T-helper 1 cell treated with Interleukin-12 subunit alpha and Interleukin-12 subunit beta and Interleukin-4 antibody, amounts not matched to agents 30 μg/mL and 1 μg/mL, for 36 hours (primary cell): ENCODE results near the gene CCDC144A.
"Not testable (repeated sequence)": the region's sequence is repeated elsewhere in the genome, so short reads cannot be mapped to it uniquely, and the experiment has no call there.

ENCODE experiments used
- H3K27ac Mint-ChIP-seq: one replicate; pipeline ENCODE4 v1.8.0; 2021; ENCODE audit warnings: mild to moderate bottlenecking, mixed read lengths
- H3K27me3 Mint-ChIP-seq: one replicate; pipeline ENCODE4 v1.8.0; 2021; ENCODE audit warnings: low read depth, mixed read lengths
- H3K36me3 Mint-ChIP-seq: one replicate; pipeline ENCODE4 v1.8.0; 2021; ENCODE audit warnings: low read depth, mixed read lengths
- H3K4me1 Mint-ChIP-seq: one replicate; pipeline ENCODE4 v1.8.0; 2021; ENCODE audit warnings: low read depth, mixed read lengths
- H3K4me3 Mint-ChIP-seq: one replicate; pipeline ENCODE4 v1.8.0; 2021; ENCODE audit warnings: mild to moderate bottlenecking, moderate library complexity, mixed read lengths
- H3K9me3 Mint-ChIP-seq: one replicate; pipeline ENCODE4 v1.8.0; 2021; ENCODE audit warnings: mixed read lengths

Gene CCDC144A

GRCh38 chr17:16788889-16789536 lies 99.0 kb downstream of the CCDC144A start:
- not testable (repeated sequence) for H3K4me1 Mint-ChIP-seq, H3K27me3 Mint-ChIP-seq, H3K36me3 Mint-ChIP-seq, H3K27ac Mint-ChIP-seq, H3K4me3 Mint-ChIP-seq, H3K9me3 Mint-ChIP-seq

GRCh38 chr17:16789622-16790021 lies 99.6 kb downstream of the CCDC144A start:
- H3K36me3 Mint-ChIP-seq, H3K9me3 Mint-ChIP-seq, H3K4me1 Mint-ChIP-seq, H3K27me3 Mint-ChIP-seq, H3K27ac Mint-ChIP-seq, H3K4me3 Mint-ChIP-seq: not testable (repeated sequence)

- H3K27ac Mint-ChIP-seq, H3K4me1 Mint-ChIP-seq, H3K27me3 Mint-ChIP-seq, H3K9me3 Mint-ChIP-seq, H3K36me3 Mint-ChIP-seq, H3K4me3 Mint-ChIP-seq: not testable (repeated sequence)
These were observed 100.4 kb downstream of the CCDC144A start for GRCh38 chr17:16790313-16790871.

- not testable (repeated sequence) for H3K4me3 Mint-ChIP-seq, H3K9me3 Mint-ChIP-seq, H3K27me3 Mint-ChIP-seq, H3K36me3 Mint-ChIP-seq, H3K4me1 Mint-ChIP-seq, H3K27ac Mint-ChIP-seq
These were observed 104.2 kb downstream of the CCDC144A start for GRCh38 chr17:16794215-16794614.

- H3K27ac Mint-ChIP-seq, H3K36me3 Mint-ChIP-seq, H3K4me3 Mint-ChIP-seq, H3K27me3 Mint-ChIP-seq, H3K4me1 Mint-ChIP-seq, H3K9me3 Mint-ChIP-seq: not testable (repeated sequence)
These were observed 105.9 kb downstream of the CCDC144A start for GRCh38 chr17:16795894-16796293.

- H3K27me3 Mint-ChIP-seq, H3K4me3 Mint-ChIP-seq, H3K36me3 Mint-ChIP-seq, H3K27ac Mint-ChIP-seq, H3K9me3 Mint-ChIP-seq, H3K4me1 Mint-ChIP-seq: not testable (repeated sequence)
These were observed 114.8 kb downstream of the CCDC144A start for GRCh38 chr17:16804851-16805250.

- H3K9me3 Mint-ChIP-seq, H3K4me1 Mint-ChIP-seq, H3K36me3 Mint-ChIP-seq: not testable (repeated sequence)
These were observed 116.6 kb downstream of the CCDC144A start for GRCh38 chr17:16806599-16806998.

GRCh38 chr17:16807620-16808019 lies 117.6 kb downstream of the CCDC144A start:
- H3K9me3 Mint-ChIP-seq, H3K4me3 Mint-ChIP-seq, H3K27me3 Mint-ChIP-seq, H3K27ac Mint-ChIP-seq, H3K36me3 Mint-ChIP-seq, H3K4me1 Mint-ChIP-seq: not testable (repeated sequence)

More at GRCh38 chr17:16806599-16806998, 116.6 kb downstream of the CCDC144A start:
- H3K4me3 Mint-ChIP-seq, H3K27me3 Mint-ChIP-seq, H3K27ac Mint-ChIP-seq: not testable (repeated sequence)

GRCh38 chr17:16810236-16810635 lies 120.2 kb downstream of the CCDC144A start:
- not testable (repeated sequence) for H3K27ac Mint-ChIP-seq, H3K27me3 Mint-ChIP-seq, H3K4me1 Mint-ChIP-seq, H3K36me3 Mint-ChIP-seq, H3K4me3 Mint-ChIP-seq, H3K9me3 Mint-ChIP-seq

GRCh38 chr17:16812126-16812525 lies 122.1 kb downstream of the CCDC144A start:
- not testable (repeated sequence) for H3K4me3 Mint-ChIP-seq, H3K9me3 Mint-ChIP-seq, H3K27ac Mint-ChIP-seq, H3K4me1 Mint-ChIP-seq, H3K36me3 Mint-ChIP-seq, H3K27me3 Mint-ChIP-seq

GRCh38 chr17:16814439-16814838 lies 124.4 kb downstream of the CCDC144A start:
- Mint-ChIP-seq H3K4me3 (no peak overlapping the region), H3K27me3 (no peaks in the 10 kb centered on the region), H3K36me3 (no peaks in the 10 kb centered on the region), H3K9me3 (no peaks in the 10 kb centered on the region), H3K4me1 (no peaks in the 10 kb centered on the region), H3K27ac (no peak overlapping the region)

GRCh38 chr17:16817201-16817600 lies 127.2 kb downstream of the CCDC144A start:
- no peaks in the 10 kb centered on the region for H3K9me3 Mint-ChIP-seq
- no peaks in the 10 kb centered on the region for H3K27me3 Mint-ChIP-seq
- no peaks in the 10 kb centered on the region for H3K36me3 Mint-ChIP-seq
- H3K4me3 Mint-ChIP-seq = no peak overlapping the region
- H3K27ac Mint-ChIP-seq = no peak overlapping the region
- H3K4me1 Mint-ChIP-seq = no peaks in the 10 kb centered on the region

- not testable (repeated sequence) for H3K4me3 Mint-ChIP-seq, H3K27me3 Mint-ChIP-seq, H3K4me1 Mint-ChIP-seq, H3K36me3 Mint-ChIP-seq, H3K27ac Mint-ChIP-seq, H3K9me3 Mint-ChIP-seq
These were observed 127.9 kb downstream of the CCDC144A start for GRCh38 chr17:16817940-16818339.

- Mint-ChIP-seq H3K4me1 (no peaks in the 10 kb centered on the region), H3K4me3 (no peak overlapping the region), H3K27ac (no peak overlapping the region)
These were observed 128.3 kb downstream of the CCDC144A start for GRCh38 chr17:16818340-16818739.

GRCh38 chr17:16818821-16819683 lies 129.0 kb downstream of the CCDC144A start:
- H3K9me3 Mint-ChIP-seq = no peaks in the 10 kb centered on the region
- H3K4me3 Mint-ChIP-seq = no peak overlapping the region
- H3K36me3 Mint-ChIP-seq = no peaks in the 10 kb centered on the region
- no peak overlapping the region for H3K27ac Mint-ChIP-seq
- H3K27me3 Mint-ChIP-seq = no peaks in the 10 kb centered on the region
- H3K4me1 Mint-ChIP-seq = no peaks in the 10 kb centered on the region

More at GRCh38 chr17:16818340-16818739, 128.3 kb downstream of the CCDC144A start:
- Mint-ChIP-seq H3K36me3 (no peaks in the 10 kb centered on the region), H3K9me3 (no peaks in the 10 kb centered on the region), H3K27me3 (no peaks in the 10 kb centered on the region)
